Fibroblast of lung (primary cell): ENCODE data around the gene SH2D4B.

Source experiments
- EZH2 ChIP-seq: IDR thresholded peaks from 2 replicates; pipeline ENCODE4 v1.5.1; 2012; ENCODE audit warnings: low read length, control low read depth, mild to moderate bottlenecking; ENCODE audit errors: missing control alignments
- TF ChIP-seq, protein P1 (sequence below), 2 donors: IDR thresholded peaks in 1 of 2; conservative IDR thresholded peaks in 1 of 2; 1 replicate in 1 of 2; 2 replicates in 1 of 2; pipeline ENCODE4 v1.5.1; 2011 to 2012; ENCODE audit warnings: low read length in 2 of 2, control low read depth in 1 of 2, inconsistent platforms in 1 of 2, low read depth in 1 of 2, mild to moderate bottlenecking in 1 of 2

DNA sequence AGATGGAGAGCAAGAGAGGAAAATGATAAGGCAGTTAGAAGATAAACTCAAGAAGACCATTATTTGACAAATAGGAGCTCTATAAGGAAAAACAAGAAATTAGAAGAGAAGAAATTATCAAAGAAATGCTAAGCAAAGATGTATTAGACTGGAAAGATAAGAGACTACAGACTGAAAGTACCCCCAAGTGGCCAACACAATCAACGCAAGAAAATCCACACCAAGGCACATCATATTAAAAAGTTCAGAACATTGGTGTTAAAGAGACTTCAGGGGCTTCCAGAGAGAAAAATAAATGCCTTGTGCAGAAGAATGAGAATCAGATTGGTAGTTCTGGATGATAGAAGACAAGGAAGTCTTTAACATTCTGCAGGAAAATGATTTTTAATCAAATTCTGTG lies 46.0 kb downstream of the SH2D4B start:
- TF ChIP-seq, protein P1, sequence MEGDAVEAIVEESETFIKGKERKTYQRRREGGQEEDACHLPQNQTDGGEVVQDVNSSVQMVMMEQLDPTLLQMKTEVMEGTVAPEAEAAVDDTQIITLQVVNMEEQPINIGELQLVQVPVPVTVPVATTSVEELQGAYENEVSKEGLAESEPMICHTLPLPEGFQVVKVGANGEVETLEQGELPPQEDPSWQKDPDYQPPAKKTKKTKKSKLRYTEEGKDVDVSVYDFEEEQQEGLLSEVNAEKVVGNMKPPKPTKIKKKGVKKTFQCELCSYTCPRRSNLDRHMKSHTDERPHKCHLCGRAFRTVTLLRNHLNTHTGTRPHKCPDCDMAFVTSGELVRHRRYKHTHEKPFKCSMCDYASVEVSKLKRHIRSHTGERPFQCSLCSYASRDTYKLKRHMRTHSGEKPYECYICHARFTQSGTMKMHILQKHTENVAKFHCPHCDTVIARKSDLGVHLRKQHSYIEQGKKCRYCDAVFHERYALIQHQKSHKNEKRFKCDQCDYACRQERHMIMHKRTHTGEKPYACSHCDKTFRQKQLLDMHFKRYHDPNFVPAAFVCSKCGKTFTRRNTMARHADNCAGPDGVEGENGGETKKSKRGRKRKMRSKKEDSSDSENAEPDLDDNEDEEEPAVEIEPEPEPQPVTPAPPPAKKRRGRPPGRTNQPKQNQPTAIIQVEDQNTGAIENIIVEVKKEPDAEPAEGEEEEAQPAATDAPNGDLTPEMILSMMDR (conservative IDR thresholded peaks at IDR 0.05 in 1 of 2, IDR thresholded peaks at IDR 0.05 in 1 of 2; ENCODE audit: low read depth in 1 of 2, low read length in 2 of 2) = no peak
- TF ChIP-seq EZH2 = no peak
